H1 (cell line): ENCODE measurements around the gene FANCI.

Source experiments
- CBX8 ChIP-seq: fragments of 300-800, 300-1000 bp; sonication (generic); IDR thresholded peaks from 2 replicates; pipeline ENCODE4 v1.7.1; 2016; ENCODE audit warnings: low read depth, low read length, borderline replicate concordance
- CHD2 ChIP-seq: IDR thresholded peaks from 2 replicates; pipeline ENCODE4 v1.6.1; 2012; ENCODE audit warnings: low read length, improper control_type of control experiment
- EGR1 ChIP-seq: IDR thresholded peaks from 2 replicates; pipeline ENCODE4 v1.6.1; 2011; ENCODE audit warnings: low read depth, low read length, borderline replicate concordance
- EP300 ChIP-seq, 2 experiments: IDR thresholded peaks; 1 replicate in 1 of 2; 2 replicates in 1 of 2; pipeline ENCODE4 v1.6.1; 2011 to 2012; ENCODE audit warnings: low read depth in 2 of 2, low read length in 2 of 2, mild to moderate bottlenecking in 2 of 2, borderline replicate concordance in 1 of 2, inconsistent platforms in 1 of 2, moderate library complexity in 1 of 2
- GABPA ChIP-seq: IDR thresholded peaks from 2 replicates; pipeline ENCODE4 v1.6.1; 2011; ENCODE audit warnings: mild to moderate bottlenecking, low read length, moderate library complexity, borderline replicate concordance; ENCODE audit not compliant: insufficient read depth
- KDM4A ChIP-seq: IDR thresholded peaks from one replicate; pipeline ENCODE4 v1.7.1; 2012; ENCODE audit warnings: low read depth, mild to moderate bottlenecking, moderate library complexity, low read length, inconsistent platforms; ENCODE audit not compliant: severe bottlenecking
- POLR2A ChIP-seq, 2 experiments: IDR thresholded peaks; 1 replicate in 1 of 2; 2 replicates in 1 of 2; pipeline ENCODE4 v1.6.1; 2011; ENCODE audit warnings: low read depth in 2 of 2, low read length in 2 of 2, mild to moderate bottlenecking in 2 of 2; ENCODE audit errors: control extremely low read depth in 1 of 2
- RAD21 ChIP-seq, 2 experiments: IDR thresholded peaks in 1 of 2; conservative IDR thresholded peaks in 1 of 2; 2 replicates each; pipeline ENCODE4 v1.6.1; 2011; ENCODE audit warnings: low read depth in 2 of 2, low read length in 2 of 2, improper control_type of control experiment in 1 of 2, inconsistent platforms in 1 of 2, mild to moderate bottlenecking in 1 of 2, moderate library complexity in 1 of 2
- RNF2 ChIP-seq: fragments of 200-900, 300-1000 bp; sonication (generic); IDR thresholded peaks from 2 replicates; pipeline ENCODE4 v1.7.1; 2016; ENCODE audit warnings: borderline replicate concordance, low read depth, mild to moderate bottlenecking, antibody characterized with exemption, low read length; ENCODE audit not compliant: poor library complexity, severe bottlenecking; ENCODE audit errors: missing control alignments
- SUZ12 ChIP-seq: fragments of 200-600 bp; sonication (generic); IDR thresholded peaks from 2 replicates; pipeline ENCODE4 v1.6.1; 2012; ENCODE audit warnings: mild to moderate bottlenecking, inconsistent platforms, low read length, moderate library complexity, mixed read lengths
- TBP ChIP-seq: IDR thresholded peaks from 2 replicates; pipeline ENCODE4 v1.6.1; 2011; ENCODE audit warnings: low read depth, low read length, improper control_type of control experiment
- TF ChIP-seq, protein P1 (sequence below), 3 experiments: IDR thresholded peaks; 1 replicate in 2 of 3; 2 replicates in 1 of 3; pipeline versions ENCODE4 v1.5.1 to v1.6.1; 2011; ENCODE audit warnings: low read length in 3 of 3, mild to moderate bottlenecking in 3 of 3, inconsistent platforms in 2 of 3, low read depth in 1 of 3, moderate library complexity in 1 of 3; ENCODE audit not compliant: insufficient read depth in 1 of 3; ENCODE audit errors: control extremely low read depth in 1 of 3
- TF ChIP-seq, protein P2 (sequence below): IDR thresholded peaks from 2 replicates; pipeline ENCODE4 v1.6.1; 2012; ENCODE audit warnings: inconsistent platforms
- TF ChIP-seq, protein P3 (sequence below): fragments of 300-600 bp; sonication (generic); IDR thresholded peaks from 2 replicates; pipeline ENCODE4 v1.7.1; 2012; ENCODE audit warnings: low read length, moderate library complexity, mild to moderate bottlenecking, inconsistent platforms; ENCODE audit not compliant: insufficient replicate concordance

DNA sequence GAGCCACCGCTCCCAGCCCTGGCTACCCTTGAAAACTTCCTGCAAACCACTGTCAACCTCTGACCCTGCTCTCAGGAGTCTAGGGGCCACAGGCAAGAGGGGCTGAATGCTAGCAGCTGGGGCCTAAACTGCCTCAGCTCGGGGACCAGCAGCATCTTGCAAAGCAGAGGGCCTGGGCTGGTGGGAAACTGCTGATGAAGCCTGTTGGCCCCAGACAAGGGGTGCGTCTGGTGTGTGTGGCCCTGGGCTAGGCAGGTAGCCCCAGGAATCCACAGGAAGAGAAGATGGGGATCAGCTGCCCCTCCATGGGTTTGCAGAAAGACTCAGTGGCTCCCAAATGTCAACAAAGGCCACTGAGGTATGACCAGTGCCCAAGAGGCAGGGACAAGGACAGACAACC is 99.1 kb downstream of the FANCI start:
- TF ChIP-seq RNF2, result no peak
- TF ChIP-seq, protein P1, sequence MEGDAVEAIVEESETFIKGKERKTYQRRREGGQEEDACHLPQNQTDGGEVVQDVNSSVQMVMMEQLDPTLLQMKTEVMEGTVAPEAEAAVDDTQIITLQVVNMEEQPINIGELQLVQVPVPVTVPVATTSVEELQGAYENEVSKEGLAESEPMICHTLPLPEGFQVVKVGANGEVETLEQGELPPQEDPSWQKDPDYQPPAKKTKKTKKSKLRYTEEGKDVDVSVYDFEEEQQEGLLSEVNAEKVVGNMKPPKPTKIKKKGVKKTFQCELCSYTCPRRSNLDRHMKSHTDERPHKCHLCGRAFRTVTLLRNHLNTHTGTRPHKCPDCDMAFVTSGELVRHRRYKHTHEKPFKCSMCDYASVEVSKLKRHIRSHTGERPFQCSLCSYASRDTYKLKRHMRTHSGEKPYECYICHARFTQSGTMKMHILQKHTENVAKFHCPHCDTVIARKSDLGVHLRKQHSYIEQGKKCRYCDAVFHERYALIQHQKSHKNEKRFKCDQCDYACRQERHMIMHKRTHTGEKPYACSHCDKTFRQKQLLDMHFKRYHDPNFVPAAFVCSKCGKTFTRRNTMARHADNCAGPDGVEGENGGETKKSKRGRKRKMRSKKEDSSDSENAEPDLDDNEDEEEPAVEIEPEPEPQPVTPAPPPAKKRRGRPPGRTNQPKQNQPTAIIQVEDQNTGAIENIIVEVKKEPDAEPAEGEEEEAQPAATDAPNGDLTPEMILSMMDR (IDR thresholded peaks at IDR 0.05; ENCODE audit: control extremely low read depth in 1 of 3, insufficient read depth in 1 of 3, low read depth in 1 of 3, low read length in 3 of 3), result no peak
- no peak for TF ChIP-seq GABPA
- no peak for TF ChIP-seq EP300 (IDR thresholded peaks at IDR 0.05; ENCODE audit: borderline replicate concordance in 1 of 2, low read depth in 2 of 2, low read length in 2 of 2)
- no peak for TF ChIP-seq EGR1
- TF ChIP-seq RAD21 (IDR thresholded peaks at IDR 0.05 in 1 of 2, conservative IDR thresholded peaks at IDR 0.05 in 1 of 2; ENCODE audit: low read depth in 2 of 2, low read length in 2 of 2), result no peak
- no peak for TF ChIP-seq SUZ12
- TF ChIP-seq, protein P2, sequence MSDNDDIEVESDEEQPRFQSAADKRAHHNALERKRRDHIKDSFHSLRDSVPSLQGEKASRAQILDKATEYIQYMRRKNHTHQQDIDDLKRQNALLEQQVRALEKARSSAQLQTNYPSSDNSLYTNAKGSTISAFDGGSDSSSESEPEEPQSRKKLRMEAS, result no peak
- TF ChIP-seq POLR2A (IDR thresholded peaks at IDR 0.05; ENCODE audit: control extremely low read depth in 1 of 2, low read depth in 2 of 2, low read length in 2 of 2), result no peak
- no peak for TF ChIP-seq CHD2
- TF ChIP-seq, protein P3, sequence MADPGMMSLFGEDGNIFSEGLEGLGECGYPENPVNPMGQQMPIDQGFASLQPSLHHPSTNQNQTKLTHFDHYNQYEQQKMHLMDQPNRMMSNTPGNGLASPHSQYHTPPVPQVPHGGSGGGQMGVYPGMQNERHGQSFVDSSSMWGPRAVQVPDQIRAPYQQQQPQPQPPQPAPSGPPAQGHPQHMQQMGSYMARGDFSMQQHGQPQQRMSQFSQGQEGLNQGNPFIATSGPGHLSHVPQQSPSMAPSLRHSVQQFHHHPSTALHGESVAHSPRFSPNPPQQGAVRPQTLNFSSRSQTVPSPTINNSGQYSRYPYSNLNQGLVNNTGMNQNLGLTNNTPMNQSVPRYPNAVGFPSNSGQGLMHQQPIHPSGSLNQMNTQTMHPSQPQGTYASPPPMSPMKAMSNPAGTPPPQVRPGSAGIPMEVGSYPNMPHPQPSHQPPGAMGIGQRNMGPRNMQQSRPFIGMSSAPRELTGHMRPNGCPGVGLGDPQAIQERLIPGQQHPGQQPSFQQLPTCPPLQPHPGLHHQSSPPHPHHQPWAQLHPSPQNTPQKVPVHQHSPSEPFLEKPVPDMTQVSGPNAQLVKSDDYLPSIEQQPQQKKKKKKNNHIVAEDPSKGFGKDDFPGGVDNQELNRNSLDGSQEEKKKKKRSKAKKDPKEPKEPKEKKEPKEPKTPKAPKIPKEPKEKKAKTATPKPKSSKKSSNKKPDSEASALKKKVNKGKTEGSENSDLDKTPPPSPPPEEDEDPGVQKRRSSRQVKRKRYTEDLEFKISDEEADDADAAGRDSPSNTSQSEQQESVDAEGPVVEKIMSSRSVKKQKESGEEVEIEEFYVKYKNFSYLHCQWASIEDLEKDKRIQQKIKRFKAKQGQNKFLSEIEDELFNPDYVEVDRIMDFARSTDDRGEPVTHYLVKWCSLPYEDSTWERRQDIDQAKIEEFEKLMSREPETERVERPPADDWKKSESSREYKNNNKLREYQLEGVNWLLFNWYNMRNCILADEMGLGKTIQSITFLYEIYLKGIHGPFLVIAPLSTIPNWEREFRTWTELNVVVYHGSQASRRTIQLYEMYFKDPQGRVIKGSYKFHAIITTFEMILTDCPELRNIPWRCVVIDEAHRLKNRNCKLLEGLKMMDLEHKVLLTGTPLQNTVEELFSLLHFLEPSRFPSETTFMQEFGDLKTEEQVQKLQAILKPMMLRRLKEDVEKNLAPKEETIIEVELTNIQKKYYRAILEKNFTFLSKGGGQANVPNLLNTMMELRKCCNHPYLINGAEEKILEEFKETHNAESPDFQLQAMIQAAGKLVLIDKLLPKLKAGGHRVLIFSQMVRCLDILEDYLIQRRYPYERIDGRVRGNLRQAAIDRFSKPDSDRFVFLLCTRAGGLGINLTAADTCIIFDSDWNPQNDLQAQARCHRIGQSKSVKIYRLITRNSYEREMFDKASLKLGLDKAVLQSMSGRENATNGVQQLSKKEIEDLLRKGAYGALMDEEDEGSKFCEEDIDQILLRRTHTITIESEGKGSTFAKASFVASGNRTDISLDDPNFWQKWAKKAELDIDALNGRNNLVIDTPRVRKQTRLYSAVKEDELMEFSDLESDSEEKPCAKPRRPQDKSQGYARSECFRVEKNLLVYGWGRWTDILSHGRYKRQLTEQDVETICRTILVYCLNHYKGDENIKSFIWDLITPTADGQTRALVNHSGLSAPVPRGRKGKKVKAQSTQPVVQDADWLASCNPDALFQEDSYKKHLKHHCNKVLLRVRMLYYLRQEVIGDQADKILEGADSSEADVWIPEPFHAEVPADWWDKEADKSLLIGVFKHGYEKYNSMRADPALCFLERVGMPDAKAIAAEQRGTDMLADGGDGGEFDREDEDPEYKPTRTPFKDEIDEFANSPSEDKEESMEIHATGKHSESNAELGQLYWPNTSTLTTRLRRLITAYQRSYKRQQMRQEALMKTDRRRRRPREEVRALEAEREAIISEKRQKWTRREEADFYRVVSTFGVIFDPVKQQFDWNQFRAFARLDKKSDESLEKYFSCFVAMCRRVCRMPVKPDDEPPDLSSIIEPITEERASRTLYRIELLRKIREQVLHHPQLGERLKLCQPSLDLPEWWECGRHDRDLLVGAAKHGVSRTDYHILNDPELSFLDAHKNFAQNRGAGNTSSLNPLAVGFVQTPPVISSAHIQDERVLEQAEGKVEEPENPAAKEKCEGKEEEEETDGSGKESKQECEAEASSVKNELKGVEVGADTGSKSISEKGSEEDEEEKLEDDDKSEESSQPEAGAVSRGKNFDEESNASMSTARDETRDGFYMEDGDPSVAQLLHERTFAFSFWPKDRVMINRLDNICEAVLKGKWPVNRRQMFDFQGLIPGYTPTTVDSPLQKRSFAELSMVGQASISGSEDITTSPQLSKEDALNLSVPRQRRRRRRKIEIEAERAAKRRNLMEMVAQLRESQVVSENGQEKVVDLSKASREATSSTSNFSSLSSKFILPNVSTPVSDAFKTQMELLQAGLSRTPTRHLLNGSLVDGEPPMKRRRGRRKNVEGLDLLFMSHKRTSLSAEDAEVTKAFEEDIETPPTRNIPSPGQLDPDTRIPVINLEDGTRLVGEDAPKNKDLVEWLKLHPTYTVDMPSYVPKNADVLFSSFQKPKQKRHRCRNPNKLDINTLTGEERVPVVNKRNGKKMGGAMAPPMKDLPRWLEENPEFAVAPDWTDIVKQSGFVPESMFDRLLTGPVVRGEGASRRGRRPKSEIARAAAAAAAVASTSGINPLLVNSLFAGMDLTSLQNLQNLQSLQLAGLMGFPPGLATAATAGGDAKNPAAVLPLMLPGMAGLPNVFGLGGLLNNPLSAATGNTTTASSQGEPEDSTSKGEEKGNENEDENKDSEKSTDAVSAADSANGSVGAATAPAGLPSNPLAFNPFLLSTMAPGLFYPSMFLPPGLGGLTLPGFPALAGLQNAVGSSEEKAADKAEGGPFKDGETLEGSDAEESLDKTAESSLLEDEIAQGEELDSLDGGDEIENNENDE, result no peak
- TF ChIP-seq TBP, result no peak
- TF ChIP-seq CBX8, result no peak
- TF ChIP-seq KDM4A, result no peak
